Measurements from ENCODE around the gene PNKP.
A peak's percentile ranks its signal among the peaks of the same experiment; 100 is the strongest.
"Not testable (repeated sequence)": the region's sequence is repeated elsewhere in the genome, so short reads cannot be mapped to it uniquely, and the experiment has no call there.

Gene PNKP

DNA sequence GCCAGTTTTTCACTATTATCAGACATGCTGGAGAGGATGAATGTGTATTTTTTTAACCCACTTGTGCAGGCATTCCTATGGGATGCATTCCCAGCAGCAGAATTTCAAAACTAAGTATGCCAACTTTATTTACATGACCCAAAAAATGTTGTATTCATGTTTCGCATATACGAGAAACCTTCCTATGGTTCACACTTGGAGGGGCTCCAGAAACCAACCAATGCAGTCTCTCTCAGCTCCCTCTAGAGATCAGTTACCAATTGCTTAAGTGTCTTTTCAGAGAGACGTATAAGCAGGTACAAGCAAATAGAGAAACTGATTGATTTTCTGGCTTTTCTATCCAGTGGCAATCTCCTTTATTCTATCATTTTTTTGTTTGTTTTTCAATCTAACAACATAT lies 22.0 kb downstream of the PNKP start:
- DNase-seq (ENCODE audit: low read depth) = no peak

DNA sequence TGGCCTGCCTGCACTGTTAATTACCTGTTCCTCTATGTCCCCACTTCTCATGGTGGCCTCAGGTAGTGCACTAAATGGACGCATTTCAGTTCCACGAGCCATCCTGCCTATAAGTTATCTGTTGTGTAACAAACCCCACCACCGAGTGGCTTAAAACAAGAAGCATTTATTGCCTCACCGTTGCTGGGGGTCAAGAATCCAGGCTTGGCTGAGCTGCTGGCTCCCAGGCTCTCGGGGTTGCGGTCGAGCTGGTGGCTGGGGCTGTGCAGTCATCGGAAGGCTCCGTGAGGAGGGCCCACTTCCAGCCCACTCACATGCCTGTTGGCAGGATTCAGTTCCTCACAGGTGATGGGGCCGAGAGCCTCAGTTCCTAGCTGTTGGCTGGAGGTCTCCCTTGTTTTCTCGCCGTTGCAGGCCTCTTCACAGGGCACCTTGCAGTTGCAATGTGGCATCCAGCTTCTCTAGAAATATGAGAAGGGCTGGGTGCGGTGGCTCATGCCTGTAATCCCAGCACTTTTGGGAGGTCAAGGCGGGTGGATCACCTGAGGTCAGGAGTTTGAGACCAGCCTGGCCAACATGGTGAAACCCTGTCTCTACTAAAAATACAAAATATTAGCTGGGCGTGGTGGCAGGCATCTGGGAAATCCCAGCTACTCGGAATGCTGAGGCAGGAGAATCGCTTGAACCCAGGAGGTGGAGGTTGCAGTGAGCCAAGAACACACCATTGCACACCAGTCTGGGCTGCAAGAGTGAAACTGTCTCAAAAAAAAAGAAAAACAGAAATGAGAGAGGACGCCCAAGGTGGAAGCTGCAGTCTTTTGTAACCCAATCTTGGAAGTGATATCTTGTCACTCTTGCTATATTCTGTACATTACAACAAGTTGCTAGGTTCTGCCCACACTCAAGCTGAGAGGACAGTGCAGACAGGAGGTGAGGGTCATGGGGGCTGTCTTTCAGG lies 23.0 kb downstream of the PNKP start:
- no peak for DNase-seq (ENCODE audit: low read depth)

DNA sequence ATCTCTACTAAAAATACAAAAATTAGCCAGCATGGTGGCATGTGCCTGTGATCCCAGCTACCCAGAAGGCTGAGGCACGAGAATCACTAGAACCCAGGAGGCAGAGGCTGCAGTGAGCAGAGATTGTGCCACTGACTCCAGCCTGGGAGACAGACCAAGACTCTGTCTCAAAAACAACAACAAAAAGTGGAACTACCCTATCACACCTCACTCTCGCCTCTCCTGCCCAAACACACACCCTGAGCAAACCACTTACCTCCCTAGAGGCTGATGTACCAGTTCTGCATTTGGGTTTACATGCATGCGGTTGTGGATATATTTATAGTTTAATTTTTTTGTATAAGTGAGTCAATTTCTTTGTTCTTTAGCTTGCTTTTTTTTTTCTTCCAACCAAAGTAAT lies 24.1 kb downstream of the PNKP start:
- no peak for DNase-seq (ENCODE audit: low read depth)

DNA sequence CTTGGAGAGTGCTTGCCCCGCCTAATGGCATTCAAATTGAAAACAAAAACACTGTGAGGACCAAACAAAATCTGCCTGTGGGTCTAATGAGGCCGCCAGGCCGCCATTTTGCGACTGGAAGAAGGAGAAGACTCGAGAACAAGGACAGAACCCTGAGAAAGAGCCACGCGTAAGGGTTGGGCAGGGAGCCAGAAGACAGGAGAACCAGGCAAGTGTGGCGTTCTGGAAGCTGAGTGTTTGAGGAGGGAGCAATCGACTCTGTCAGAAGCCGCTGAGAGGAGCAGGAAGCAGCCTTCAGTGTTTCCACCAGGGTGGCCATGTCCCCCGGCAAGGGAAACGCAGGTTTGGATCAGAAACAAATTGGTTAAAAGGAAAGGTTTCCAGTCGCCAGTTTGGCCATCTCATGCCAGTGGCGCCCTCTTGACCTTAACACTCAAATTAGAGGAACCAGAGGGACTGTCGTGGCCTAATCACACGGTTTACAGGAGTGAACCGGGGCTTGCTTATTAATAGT lies 26.6 kb downstream of the PNKP start:
- no peak for DNase-seq (ENCODE audit: low read depth)

DNA sequence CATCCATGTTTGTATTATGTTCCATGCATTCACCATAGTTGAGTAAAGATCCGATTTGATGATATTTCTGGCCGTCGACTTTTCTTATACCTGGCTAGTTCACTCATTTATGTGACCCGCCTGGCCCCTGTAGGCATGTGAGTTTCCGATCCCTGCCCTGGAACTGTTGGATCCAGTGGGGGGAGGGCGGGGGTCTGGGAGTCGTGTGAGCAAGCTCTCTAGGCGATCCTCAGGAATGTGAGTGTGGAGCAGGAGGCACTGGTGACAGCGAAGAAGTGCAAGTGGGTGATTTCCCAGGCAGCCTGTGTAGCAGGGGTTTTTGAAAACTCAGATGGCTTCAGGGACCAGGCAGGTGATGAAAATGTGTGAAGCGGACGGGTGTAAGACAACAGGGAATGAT lies 27.1 kb downstream of the PNKP start:
- no peak for DNase-seq (ENCODE audit: low read depth)

DNA sequence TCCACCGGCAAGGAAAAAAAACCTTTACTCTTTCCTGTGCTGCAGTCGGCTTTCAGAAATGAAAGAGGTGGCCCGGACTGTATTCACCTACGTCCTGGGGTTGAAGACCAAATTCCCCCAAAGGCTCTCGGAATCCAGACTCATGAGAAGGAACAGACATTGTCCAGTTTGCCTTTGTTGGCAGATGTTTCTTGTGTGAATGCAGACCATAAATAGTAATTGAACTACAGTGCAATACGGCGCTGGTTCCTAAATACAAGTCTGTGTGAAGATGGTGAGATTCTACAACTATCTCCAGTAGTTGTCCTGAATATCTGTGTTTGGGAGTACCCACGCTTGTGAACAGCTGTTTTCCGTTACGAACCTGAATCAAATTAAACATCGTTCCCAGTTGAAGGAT lies 27.7 kb downstream of the PNKP start:
- no peak for DNase-seq (ENCODE audit: low read depth)

DNA sequence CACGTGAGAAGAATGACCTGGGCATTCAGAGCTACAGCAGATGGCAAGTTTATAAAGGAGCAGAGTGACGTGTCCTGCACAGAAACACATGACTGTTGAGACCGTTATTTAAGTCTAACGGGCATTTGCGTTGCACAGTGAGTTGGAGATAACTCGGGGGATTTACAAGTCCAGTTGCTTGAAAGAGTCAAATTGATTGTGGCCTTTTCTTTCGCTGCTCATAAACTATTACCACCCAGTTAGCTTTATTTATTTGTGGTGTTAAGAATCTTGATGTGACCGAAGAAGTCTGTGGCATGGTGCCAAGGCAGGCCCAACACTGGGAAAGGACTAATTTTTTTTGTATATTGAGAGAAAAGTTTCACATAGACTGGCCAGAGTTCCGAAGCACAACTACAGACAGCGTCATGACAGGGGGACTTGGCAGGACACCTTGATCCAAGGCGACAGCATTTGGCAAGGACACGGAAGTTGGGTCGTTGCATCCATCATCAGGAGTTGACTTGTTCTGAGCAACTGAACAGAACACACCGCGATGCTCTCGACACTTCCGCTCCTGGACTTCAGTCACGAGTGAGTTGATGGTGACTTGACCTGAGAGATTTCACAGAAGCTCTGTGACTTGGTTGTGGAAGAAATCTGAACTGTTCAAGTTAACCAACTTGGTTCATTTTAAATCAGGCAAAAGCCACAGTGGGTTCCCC lies 28.3 kb downstream of the PNKP start:
- no peak for DNase-seq (ENCODE audit: low read depth)

DNA sequence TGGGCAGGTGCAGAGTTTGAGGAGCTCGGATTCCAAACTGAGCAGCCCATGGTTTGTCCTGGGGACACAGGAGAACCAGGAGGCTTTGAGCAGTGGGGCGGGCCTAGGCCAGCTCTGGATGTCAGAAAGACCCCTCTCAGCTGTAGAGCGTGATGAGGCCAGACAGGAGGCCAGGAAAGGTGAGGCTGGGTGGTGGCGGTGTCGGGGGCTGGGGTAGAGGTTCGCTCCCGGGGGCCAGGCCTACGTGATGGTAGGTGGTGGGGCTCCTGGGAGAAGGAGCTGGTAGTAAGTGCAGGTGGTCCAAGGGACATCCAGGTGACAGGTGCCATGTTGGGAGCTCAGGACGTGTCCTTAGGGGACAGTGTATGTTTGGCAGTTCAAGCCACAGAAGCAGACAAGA lies 30.0 kb downstream of the PNKP start:
- no peak for DNase-seq (ENCODE audit: low read depth)

DNA sequence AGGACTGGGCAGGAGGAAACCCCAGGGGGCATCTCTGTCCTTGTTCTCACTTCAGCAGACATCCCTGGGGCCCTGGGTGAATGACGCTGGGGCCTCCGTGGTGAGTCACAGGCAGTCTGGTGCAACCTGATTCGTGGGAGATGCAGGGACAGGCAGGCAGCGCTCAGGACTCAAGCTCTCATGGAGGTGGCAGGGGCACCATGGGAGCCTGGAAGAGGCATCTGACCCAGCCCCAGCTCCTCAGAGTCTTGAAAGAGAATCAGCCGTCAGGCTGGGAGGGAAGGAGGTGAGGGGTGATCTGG lies 30.4 kb downstream of the PNKP start:
- DNase-seq (ENCODE audit: low read depth) = peak; percentile 52

DNA sequence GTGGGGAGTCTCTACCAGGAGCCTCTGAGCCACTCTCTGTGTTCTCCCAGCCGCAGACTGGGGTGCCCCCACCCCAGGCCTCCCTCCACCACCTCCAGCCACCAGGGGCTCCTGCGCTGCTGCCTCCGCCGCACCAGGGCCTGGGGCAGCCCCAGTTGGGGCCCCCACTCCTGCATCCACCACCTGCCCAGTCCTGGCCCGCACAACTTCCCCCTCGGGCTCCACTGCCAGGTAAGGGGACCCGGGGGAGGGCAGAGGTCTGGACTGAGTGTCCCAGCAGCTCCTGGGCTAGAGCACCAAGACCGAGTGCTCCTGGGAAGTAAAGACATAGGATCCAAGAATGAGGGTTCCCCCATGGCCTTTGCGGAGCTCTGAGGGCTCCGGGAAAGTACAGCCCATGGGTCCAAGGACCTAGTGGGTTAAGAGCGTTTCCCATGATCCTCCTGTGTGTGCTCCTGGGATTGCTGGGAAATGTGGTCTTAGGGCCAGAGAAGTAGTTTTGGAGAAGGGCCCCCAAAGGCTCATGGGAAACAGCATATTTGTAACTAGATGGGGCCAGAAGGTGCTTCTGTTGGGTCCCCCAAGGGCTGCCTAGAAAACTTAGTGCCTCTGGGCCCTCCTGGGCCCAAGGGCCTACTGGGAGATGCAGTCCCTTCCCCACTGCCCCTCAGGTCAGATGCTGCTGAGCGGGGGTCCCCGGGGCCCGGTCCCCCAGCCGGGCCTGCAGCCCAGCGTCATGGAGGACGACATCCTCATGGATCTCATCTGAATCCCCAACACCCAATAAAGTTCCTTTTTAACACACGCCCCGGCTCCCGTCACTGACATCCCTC lies 31.0 kb downstream of the PNKP start:
- DNase-seq (ENCODE audit: low read depth) = no peak

DNA sequence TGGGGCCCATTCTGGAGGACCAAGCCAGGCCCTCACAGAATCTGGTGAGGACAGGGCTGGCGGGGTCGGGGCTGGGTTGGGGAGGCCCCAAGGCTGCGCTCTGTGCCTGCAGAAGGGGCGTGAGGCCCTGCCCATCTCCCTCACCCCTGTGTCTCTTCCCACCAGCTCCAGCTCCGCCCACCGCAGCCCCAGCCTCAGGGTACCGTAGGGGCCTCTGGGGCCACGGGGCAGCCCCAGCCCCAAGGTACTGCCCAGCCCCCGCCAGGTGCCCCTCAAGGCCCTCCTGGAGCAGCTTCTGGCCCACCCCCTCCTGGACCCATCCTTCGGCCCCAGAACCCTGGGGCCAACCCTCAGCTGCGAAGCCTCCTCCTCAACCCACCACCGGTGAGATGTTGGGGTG lies 31.8 kb downstream of the PNKP start:
- DNase-seq (ENCODE audit: low read depth) = no peak

DNA sequence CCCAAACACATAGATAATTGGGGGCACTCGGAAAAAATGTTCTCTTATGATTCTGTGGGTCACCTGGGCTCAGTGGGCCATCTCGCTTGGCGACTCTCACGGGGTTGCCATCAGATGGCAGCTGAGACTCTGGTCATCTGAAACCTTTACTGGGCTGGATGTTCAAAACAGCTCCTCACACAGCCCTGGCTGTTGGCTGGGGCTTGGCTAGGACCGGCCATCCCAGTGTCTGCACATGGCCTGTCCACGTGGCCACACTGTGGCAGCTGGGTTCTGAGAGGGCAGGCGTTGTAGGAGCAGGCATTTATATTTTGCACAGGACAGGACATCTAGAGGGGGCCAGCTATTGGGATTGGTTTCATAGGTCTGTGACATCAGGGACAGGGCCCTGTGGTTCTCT lies 33.8 kb downstream of the PNKP start:
- DNase-seq (ENCODE audit: low read depth) = no peak

DNA sequence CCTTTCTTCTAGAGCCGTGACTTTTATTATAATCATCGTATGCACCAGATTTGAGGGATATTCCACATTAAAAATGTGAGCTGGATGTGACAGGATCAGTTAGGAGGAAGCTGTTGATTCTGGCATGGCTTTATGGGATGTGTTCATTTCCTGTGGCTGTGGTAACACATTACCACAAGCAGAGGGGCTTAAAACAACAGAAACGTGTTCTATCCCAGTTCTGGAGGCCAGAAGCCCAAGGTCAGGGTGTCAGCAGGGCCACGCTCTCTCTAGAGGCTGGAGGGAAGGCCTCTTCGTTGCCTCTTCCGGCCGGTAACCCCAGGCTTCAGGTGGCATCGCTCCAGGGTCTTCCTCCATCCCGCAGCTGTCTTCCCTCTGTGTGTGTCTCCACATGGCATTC lies 34.8 kb downstream of the PNKP start:
- DNase-seq (ENCODE audit: low read depth) = peak; percentile 26

DNA sequence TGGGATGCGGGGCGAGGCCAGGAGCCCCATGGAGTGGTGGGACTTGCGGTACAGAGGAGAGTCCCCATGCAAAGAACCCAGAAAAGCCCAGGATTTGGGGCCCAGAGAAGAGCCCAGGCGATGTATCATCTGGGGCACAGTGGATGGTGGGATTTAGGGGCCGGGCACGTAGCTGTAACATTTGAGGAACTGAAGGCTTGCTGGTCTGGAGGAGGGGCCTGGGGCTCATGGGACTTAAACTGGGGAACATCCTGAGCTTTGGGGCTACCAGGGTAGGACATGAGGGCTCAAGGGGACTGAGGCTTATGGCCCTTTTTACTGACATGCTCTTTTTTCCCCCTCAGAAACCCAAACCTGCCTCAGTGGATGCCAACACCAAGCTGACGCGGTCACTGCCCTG lies 35.8 kb downstream of the PNKP start:
- DNase-seq (ENCODE audit: low read depth) = no peak

DNA sequence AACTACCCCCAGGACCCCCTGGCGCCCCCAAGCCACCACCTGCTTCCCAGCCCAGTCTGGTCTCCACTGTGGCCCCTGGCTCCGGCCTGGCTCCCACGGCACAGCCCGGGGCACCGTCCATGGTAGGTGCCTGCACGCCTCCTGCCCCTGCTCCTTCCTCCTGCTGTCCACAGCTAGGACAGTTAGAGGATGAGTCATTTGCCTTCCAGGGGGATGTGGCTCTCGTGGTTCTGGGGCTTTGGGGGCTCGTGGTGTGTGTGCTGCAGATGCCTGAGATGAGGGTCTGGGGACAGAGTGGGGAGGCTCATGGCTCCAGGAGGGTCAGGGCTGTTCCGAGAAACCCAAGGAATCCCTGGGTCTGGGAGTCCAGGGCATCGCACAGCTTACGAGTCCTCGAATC lies 36.6 kb downstream of the PNKP start:
- DNase-seq (ENCODE audit: low read depth) = no peak

DNA sequence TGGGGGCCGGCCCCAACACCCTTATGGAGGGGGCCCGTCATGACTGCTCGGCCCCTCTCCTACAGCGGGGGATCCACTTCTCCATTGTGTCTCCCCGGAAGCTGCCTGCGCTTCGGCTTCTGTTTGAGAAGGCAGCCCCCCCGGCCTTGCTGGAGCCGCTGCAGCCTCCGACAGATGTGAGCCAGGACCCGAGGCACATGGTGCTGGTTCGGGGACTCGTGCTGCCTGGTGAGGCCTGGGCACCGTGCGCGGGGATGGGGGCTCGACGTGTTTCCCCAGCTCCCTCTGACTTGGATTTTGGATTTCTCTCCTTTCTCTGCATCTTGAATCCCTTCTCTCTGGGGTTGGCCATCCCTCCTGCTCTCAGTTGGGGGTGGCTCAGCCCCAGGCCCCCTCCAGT lies 37.7 kb downstream of the PNKP start:
- DNase-seq (ENCODE audit: low read depth) = no peak

DNA sequence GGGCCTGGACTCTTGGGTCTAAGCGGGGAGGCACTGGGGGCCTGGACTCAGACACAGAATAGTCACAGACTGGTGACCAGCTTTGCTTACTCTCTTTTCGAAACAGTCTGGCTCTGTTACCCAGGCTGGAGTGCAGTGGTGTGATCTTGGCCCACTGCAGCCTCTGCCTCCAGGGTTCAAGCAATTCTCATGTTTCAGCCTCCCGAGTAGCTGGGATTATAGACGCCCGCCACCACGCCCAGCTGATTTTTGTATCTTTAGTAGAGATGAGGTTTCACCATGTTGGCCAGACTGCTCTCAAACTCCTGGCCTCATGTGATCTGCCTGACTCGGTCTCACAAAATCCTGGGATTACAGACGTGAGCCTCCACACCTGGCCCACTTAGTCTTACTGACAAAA lies 38.2 kb downstream of the PNKP start:
- no peak for DNase-seq (ENCODE audit: low read depth)

DNA sequence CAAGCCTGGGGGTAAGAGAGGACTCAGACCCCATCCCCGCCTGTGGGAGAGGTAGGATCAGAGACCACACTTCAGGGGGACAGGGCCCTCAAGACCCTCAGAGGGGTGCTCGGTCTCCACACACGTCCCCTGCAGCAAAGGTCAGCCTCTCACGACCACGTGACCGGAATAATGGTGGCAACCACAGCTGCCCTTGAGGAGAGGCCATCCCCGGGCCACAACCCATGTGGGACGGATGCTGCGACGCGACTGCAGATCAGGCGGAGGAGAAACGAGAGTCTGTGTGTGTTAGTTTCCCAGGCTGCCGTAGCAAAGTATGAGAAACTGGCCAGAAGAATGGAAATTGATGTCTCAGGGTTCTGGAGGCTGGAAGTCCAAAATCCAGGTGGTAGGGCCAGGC lies 40.3 kb downstream of the PNKP start:
- DNase-seq (ENCODE audit: low read depth) = no peak

DNA sequence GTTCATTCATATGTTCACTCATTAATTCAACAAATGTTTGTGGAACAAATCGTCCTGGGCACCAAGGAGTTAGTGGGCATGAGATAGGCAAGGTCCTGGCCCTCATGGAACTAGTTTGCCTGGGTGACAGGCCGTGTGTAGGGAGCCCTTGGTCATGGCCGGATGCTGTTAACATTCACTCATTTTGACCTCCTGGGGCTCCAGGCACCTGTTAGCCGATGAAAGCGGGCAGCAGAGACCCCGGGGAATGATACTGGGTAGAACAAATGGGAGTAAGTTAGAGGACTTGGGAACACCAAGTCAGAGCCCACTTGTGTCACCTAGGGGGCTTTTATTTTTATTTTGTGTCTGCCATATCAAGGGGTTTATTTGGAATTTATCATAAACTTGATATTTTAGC lies 42.7 kb downstream of the PNKP start:
- DNase-seq (ENCODE audit: low read depth) = no peak

DNA sequence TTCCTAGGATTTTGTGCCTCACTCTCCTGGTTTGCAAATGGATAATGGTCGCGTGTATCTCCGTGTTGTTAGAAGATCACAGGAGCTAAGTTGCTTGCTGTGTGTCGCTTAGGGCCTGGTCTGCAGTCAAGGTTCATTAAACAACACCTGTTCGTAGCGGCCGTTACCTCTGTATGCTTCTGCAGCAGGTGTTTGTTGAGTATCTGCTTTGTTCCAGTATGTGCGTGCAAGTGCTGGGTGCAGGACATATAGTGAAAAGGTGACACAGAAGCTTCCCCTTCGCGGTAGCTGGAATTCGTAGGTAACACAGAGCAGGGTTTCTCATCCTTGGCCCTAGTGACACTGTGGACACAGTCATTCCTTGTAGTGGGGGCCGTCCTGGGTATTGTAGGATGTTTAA lies 43.9 kb downstream of the PNKP start:
- no peak for DNase-seq (ENCODE audit: low read depth)

DNA sequence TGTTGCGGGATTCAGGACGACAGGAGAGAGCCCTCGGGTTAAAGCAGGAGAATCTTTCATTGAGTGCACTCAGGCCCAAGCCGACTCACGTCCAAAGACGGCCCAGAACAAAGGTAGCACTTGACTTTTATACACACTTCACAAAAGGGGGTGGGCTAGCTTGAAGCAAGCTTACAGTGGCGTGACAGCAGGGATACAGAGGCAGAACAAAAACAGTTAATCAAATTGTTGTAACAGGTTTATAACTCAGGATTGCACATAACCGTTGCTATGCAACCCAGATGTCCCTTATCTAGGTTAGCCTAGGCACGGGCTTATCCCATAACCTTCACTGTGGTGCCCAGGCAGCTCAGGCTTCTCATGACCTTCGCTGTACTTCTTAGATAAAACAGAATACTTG lies 47.3 kb downstream of the PNKP start:
- DNase-seq (ENCODE audit: low read depth) = peak; percentile 20

DNA sequence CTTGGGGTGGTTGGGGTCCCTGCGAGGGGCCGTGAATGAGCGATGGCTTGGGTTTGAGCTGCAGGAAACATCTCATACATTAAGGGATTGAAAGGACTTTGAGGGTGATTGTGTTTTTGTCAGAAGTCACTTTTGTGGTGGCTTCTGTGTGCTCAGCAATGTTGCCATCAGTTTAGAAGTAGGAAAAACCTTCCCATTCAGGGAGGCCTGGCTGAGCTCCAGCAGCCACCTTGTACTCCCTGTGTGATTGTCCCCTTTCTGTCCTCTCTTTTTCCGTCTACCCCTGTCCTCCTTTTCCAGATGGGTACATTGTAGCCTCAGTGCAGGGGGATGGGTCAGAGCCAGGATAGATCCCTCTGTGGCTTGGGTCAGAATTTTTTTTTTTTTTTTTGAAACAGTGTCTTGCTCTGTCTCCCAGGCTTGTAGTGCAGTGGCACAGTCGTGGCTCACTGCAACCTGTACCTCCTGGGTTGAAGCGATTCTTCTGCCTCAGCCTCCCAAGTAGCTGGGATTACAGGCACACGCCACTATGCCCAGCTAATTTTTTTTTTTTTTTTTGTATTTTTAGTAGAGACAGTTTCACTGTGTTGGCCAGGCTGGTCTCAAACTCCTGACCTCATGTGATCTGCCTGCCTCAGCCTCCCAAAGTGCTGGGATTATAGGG lies 47.8 kb downstream of the PNKP start:
- DNase-seq (ENCODE audit: low read depth) = not testable (repeated sequence)
